PC-3 (cell line): ENCODE results near the gene TP53I13. TPM values are rescaled to one million over a fixed set of nuclear protein-coding genes. Genes with fewer than 3 reads are reported as not detected.

Experiments used
- ATAC-seq: fragments of 200-7000 bp; cut with Tn5 transposase; 2 replicates; pipeline ENCODE4 v1.9.1; 2020; ENCODE audit warnings: mild to moderate bottlenecking, moderate library complexity
- BruUV-seq: library from RNA; stranded (reverse); fragments of 400-500 nt; replicated peaks from 2 replicates; lab custom pipeline; 2021; lab: Mats Ljungman, UMichigan
- CTCF ChIA-PET: fragments of 300-600 bp; sonication (Branson Sonifier 250); formaldehyde crosslinking; loops from one replicate; lab custom pipeline; 2022; ENCODE audit warnings: antibody characterized with exemption; lab: Charles Lee
- POLR2A ChIA-PET: fragments of 300-600 bp; sonication (Branson Sonifier 250); formaldehyde crosslinking; loops from one replicate; lab custom pipeline; 2022; ENCODE audit warnings: antibody characterized with exemption; ENCODE audit not compliant: unreplicated experiment; lab: Charles Lee
- DNase-seq: peaks from one replicate; pipeline ENCODE4 v3.0.0-alpha.2; 2015
- H2AFZ ChIP-seq: fragments of 300-600 bp; sonication (generic); 2 replicates; pipeline ENCODE4 v1.6.0; 2016; ENCODE audit warnings: antibody characterized with exemption, low read length
- H3F3A ChIP-seq: fragments of 300-600 bp; sonication (generic); one replicate; pipeline ENCODE4 v1.6.0; 2017; ENCODE audit warnings: antibody characterized with exemption, low read length, control low read depth, mild to moderate bottlenecking; ENCODE audit not compliant: unreplicated experiment
- H3K27ac ChIP-seq: fragments of 300-600 bp; sonication (generic); 2 replicates; pipeline ENCODE4 v1.5.1; 2016; ENCODE audit warnings: mild to moderate bottlenecking, low read length
- H3K27me3 ChIP-seq: fragments of 300-600 bp; sonication (generic); 2 replicates; pipeline ENCODE4 v1.6.1; 2016; ENCODE audit warnings: low read length, mixed read lengths
- H3K36me3 ChIP-seq: fragments of 300-600 bp; sonication (generic); 2 replicates; pipeline ENCODE4 v1.6.1; 2016; ENCODE audit warnings: low read depth, mixed run types, low read length, mixed read lengths
- H3K4me1 ChIP-seq: fragments of 300-600 bp; sonication (generic); 2 replicates; pipeline ENCODE4 v1.5.1; 2016; ENCODE audit warnings: low read length; ENCODE audit not compliant: insufficient read depth
- H3K4me2 ChIP-seq: fragments of 300-600 bp; sonication (generic); 2 replicates; pipeline ENCODE4 v1.6.0; 2016; ENCODE audit warnings: low read length
- H3K4me3 ChIP-seq: fragments of 300-600 bp; sonication (generic); 2 replicates; pipeline ENCODE4 v1.5.1; 2016; ENCODE audit warnings: mild to moderate bottlenecking, low read length, mixed read lengths
- H3K79me2 ChIP-seq: fragments of 300-600 bp; sonication (generic); 2 replicates; pipeline ENCODE4 v1.6.1; 2017; ENCODE audit warnings: low read length, mixed read lengths
- H3K9ac ChIP-seq: fragments of 300-600 bp; sonication (generic); 2 replicates; pipeline ENCODE4 v1.6.0; 2016; ENCODE audit warnings: mild to moderate bottlenecking, low read length
- H3K9me2 ChIP-seq: fragments of 300-600 bp; sonication (generic); replicated peaks from 2 replicates; pipeline ENCODE4 v1.6.1; 2016; ENCODE audit warnings: mixed run types, low read length, mixed read lengths
- H3K9me3 ChIP-seq: fragments of 300-600 bp; sonication (generic); 2 replicates; pipeline ENCODE4 v1.6.1; 2016; ENCODE audit warnings: low read length, mixed read lengths
- H4K20me1 ChIP-seq: fragments of 300-600 bp; sonication (generic); 2 replicates; pipeline ENCODE4 v1.6.1; 2016; ENCODE audit warnings: low read length, mixed read lengths
- EZH2 ChIP-seq: fragments of 300-600 bp; sonication (generic); IDR thresholded peaks from one replicate; pipeline ENCODE4 v1.6.1; 2017; ENCODE audit warnings: antibody characterized with exemption, mild to moderate bottlenecking, low read length; ENCODE audit not compliant: unreplicated experiment
- EZH2phosphoT487 ChIP-seq: fragments of 300-600 bp; sonication (generic); IDR thresholded peaks from 2 replicates; pipeline ENCODE4 v1.6.1; 2018; ENCODE audit warnings: mild to moderate bottlenecking, antibody characterized with exemption, low read length, borderline replicate concordance
- intact Hi-C: fragments of 100-400 bp; cut with micrococcal nuclease; formaldehyde crosslinking; loops from 2 replicates; pipeline ENCODE4 v1.9.0; 2023
- total RNA-seq: library from RNA; depleted of rRNA; stranded (reverse); fragments of >200 nt; gene quantifications from 2 replicates; pipeline ENCODE4 v1.2.3, GENCODE V29; 2014
- TF ChIP-seq, protein P1 (sequence below): fragments of 300-600 bp; sonication (generic); conservative IDR thresholded peaks from 2 replicates; pipeline ENCODE4 v1.5.1; 2017; ENCODE audit warnings: antibody characterized with exemption, low read depth, mild to moderate bottlenecking, low read length

TP53I13 gene
- total RNA-seq, 1 experiment from 2014 or later = 45.0 TPM

DNA sequence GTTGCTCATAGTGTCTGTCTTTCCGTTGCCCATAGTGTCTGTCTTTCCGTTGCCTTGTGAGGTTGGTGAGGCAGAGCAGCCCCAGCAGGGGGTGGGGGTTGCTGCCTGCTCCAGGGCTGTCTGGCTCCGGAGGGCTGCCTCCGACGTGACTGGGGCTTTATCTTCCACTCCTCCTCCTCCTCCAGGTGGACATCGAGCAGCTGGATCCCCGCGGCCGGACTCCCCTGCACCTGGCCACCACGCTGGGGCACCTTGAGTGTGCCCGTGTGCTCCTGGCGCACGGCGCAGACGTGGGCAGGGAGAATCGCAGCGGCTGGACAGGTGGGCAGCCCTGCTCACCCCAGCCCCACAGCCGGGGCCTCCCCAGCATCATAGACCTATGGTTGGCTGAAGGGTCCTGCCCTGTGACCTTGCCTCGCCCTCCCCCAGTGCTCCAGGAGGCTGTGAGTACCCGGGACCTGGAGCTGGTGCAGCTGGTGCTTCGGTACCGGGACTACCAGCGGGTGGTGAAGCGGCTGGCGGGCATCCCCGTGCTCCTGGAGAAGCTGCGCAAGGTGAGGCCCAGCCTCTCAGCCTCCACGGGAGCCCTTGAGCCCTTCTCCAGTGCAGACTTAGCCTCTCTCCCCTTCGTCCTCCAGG is 39.2 kb downstream of the TP53I13 start:
- no TSS peak for BruUV-seq
- no peak overlapping the region for H3K4me3 ChIP-seq
- no peak overlapping the region for H3K4me2 ChIP-seq
- H4K20me1 ChIP-seq = no peaks in the 10 kb centered on the region
- H3F3A ChIP-seq = no peaks in the 10 kb centered on the region
- ATAC-seq (no peak), DNase-seq (no peak)
- intact Hi-C loops = no loop called here
- no peak overlapping the region for H2AFZ ChIP-seq
- H3K79me2 ChIP-seq = no peaks in the 10 kb centered on the region
- TF ChIP-seq EZH2phosphoT487 = no peak
- TF ChIP-seq EZH2 = no peak
- TF ChIP-seq, protein P1, sequence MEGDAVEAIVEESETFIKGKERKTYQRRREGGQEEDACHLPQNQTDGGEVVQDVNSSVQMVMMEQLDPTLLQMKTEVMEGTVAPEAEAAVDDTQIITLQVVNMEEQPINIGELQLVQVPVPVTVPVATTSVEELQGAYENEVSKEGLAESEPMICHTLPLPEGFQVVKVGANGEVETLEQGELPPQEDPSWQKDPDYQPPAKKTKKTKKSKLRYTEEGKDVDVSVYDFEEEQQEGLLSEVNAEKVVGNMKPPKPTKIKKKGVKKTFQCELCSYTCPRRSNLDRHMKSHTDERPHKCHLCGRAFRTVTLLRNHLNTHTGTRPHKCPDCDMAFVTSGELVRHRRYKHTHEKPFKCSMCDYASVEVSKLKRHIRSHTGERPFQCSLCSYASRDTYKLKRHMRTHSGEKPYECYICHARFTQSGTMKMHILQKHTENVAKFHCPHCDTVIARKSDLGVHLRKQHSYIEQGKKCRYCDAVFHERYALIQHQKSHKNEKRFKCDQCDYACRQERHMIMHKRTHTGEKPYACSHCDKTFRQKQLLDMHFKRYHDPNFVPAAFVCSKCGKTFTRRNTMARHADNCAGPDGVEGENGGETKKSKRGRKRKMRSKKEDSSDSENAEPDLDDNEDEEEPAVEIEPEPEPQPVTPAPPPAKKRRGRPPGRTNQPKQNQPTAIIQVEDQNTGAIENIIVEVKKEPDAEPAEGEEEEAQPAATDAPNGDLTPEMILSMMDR = no peak
- no peak overlapping the region for H3K9ac ChIP-seq
- no peaks in the 10 kb centered on the region for H3K4me1 ChIP-seq
- ChIA-PET CTCF (no interaction called here), POLR2A (no interaction called here)
- H3K27ac ChIP-seq = no peak overlapping the region
- H3K36me3 ChIP-seq = no peaks in the 10 kb centered on the region
- H3K9me2 ChIP-seq = no peaks in the 10 kb centered on the region
- H3K9me3 ChIP-seq = no peaks in the 10 kb centered on the region
- no peaks in the 10 kb centered on the region for H3K27me3 ChIP-seq

DNA sequence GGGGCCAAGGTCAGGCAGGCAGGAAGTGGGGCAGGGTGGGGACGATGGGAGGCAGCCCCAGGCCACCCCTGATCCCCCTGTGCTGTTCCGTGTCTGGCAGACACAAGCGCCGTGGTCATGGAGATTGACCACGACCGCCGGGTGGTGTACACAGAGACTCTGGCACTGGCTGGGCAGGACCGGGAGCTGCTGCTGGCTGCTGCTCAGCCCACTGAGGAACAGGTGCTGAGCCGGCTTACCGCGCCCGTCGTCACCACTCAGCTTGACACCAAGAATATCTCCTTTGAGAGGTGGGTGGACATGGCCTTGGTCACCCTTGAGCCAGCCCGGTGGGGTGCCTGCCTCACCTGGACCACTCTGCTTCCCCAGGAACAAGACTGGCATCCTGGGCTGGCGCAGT is 40.5 kb downstream of the TP53I13 start:
- ChIA-PET POLR2A (no interaction called here), CTCF (no interaction called here)
- TF ChIP-seq EZH2 (no peak), EZH2phosphoT487 (no peak)
- intact Hi-C loops = no loop called here
- DNase-seq (no peak), ATAC-seq (no peak)
- Histone ChIP-seq H3K27me3 (no peaks in the 10 kb centered on the region), H3K9me2 (no peaks in the 10 kb centered on the region), H3K79me2 (no peaks in the 10 kb centered on the region), H3K27ac (no peak overlapping the region), H3F3A (no peaks in the 10 kb centered on the region), H4K20me1 (no peaks in the 10 kb centered on the region), H3K36me3 (no peaks in the 10 kb centered on the region), H2AFZ (no peak overlapping the region), H3K4me1 (no peaks in the 10 kb centered on the region), H3K9me3 (no peaks in the 10 kb centered on the region), H3K4me2 (no peak overlapping the region), H3K9ac (no peak overlapping the region), H3K4me3 (no peak overlapping the region)
- no TSS peak for BruUV-seq

DNA sequence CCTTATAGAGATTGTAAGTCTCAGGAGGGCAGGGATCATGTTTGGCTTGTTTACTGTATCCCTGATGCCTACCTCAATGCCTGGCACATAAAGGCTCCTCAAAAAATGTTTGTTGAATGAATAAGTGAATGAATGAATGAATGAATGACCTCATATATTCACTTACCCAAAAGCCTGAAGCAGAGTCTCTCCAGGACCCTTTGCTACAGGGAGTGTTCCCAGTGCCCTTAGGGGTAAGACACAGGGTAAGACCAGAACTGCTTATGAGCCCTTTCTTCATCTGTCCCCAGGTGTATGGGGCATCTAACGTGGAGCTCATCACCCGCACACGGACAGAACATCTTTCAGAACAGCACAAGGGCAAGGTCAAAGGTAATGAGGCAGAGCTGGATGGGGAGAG is 41.9 kb downstream of the TP53I13 start:
- Histone ChIP-seq H3K9ac (no peak overlapping the region), H3K36me3 (no peaks in the 10 kb centered on the region), H3K79me2 (no peaks in the 10 kb centered on the region), H3F3A (no peaks in the 10 kb centered on the region), H3K9me3 (no peaks in the 10 kb centered on the region), H3K4me3 (no peak overlapping the region), H3K27me3 (no peaks in the 10 kb centered on the region), H2AFZ (no peak overlapping the region), H3K9me2 (no peaks in the 10 kb centered on the region), H4K20me1 (no peaks in the 10 kb centered on the region), H3K4me1 (no peaks in the 10 kb centered on the region), H3K27ac (no peak overlapping the region), H3K4me2 (no peak overlapping the region)
- ATAC-seq (no peak), DNase-seq (no peak)
- TF ChIP-seq EZH2phosphoT487 = no peak
- no peak for TF ChIP-seq EZH2
- TF ChIP-seq, protein P1 = no peak
- ChIA-PET POLR2A (no interaction called here), CTCF (no interaction called here)
- intact Hi-C loops = no loop called here
- no TSS peak for BruUV-seq
